ENCODE results near the gene DOCK2.

DNA sequence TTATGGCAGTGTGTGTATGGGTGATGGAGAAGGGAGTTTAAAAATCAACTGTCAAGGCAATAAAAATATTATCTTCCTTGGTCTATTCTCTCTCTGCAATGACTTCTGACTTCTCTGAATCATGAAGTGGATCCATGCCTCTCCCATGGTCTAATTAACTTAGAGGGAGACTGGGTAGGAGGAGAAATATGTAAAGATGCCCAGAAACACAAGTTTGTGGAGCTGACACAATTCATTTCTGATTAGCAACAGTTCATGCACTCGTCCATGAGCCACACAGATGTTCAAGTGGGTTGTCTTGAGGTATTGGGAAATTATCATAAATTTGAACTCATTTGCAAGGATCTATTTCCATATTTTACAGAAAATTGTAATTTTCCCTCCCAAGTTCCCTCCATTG lies 305.1 kb downstream of the DOCK2 start:
- TF ChIP-seq, protein P1, sequence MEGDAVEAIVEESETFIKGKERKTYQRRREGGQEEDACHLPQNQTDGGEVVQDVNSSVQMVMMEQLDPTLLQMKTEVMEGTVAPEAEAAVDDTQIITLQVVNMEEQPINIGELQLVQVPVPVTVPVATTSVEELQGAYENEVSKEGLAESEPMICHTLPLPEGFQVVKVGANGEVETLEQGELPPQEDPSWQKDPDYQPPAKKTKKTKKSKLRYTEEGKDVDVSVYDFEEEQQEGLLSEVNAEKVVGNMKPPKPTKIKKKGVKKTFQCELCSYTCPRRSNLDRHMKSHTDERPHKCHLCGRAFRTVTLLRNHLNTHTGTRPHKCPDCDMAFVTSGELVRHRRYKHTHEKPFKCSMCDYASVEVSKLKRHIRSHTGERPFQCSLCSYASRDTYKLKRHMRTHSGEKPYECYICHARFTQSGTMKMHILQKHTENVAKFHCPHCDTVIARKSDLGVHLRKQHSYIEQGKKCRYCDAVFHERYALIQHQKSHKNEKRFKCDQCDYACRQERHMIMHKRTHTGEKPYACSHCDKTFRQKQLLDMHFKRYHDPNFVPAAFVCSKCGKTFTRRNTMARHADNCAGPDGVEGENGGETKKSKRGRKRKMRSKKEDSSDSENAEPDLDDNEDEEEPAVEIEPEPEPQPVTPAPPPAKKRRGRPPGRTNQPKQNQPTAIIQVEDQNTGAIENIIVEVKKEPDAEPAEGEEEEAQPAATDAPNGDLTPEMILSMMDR (IDR thresholded peaks at IDR 0.05): no peak
- TF ChIP-seq ZFX (IDR thresholded peaks at IDR 0.05; ENCODE audit: borderline replicate concordance): no peak
